ENCODE results near the gene PRSS1.
"Not testable (repeated sequence)": the region's sequence is repeated elsewhere in the genome, so short reads cannot be mapped to it uniquely, and the experiment has no call there.

The PRSS1 gene

GRCh38 chr7:142749218-142749993 is at the start of gene PRSS1:
Gene PRSS1, plus strand, starts transcription at chr7:142749472. Its CDS starts 13 bp downstream, at chr7:142749485.
- in situ Hi-C loops (cut with HindIII; ENCODE audit: low sequenced_read_pairs), result no loop called here
- no peak within 1 kb of the TSS for H3K4me3 ChIP-seq (ENCODE audit: low read depth, low read length)
- TF ChIP-seq CTCF (IDR thresholded peaks at IDR 0.05; ENCODE audit: low read depth, low read length), result no peak
- DNase-seq (ENCODE audit: low read depth, low spot score), result no peak

- H3K4me3 ChIP-seq (ENCODE audit: low read depth, low read length); in situ Hi-C loops (cut with HindIII; ENCODE audit: low sequenced_read_pairs); DNase-seq (ENCODE audit: low read depth, low spot score): not testable (repeated sequence)
Observed at GRCh38 chr7:142700935-142701334, 48.3 kb upstream of the PRSS1 start.

- no peak overlapping the region for H3K4me3 ChIP-seq (ENCODE audit: low read depth, low read length)
- DNase-seq (ENCODE audit: low read depth, low spot score), result no peak
- in situ Hi-C loops (cut with HindIII; ENCODE audit: low sequenced_read_pairs), result no loop called here
- no peak for TF ChIP-seq CTCF (IDR thresholded peaks at IDR 0.05; ENCODE audit: low read depth, low read length)
Observed at GRCh38 chr7:142703655-142704305, 45.5 kb upstream of the PRSS1 start.

GRCh38 chr7:142708726-142709125 is 40.5 kb upstream of the PRSS1 start:
- in situ Hi-C loops (cut with HindIII; ENCODE audit: low sequenced_read_pairs); DNase-seq (ENCODE audit: low read depth, low spot score); H3K4me3 ChIP-seq (ENCODE audit: low read depth, low read length): not testable (repeated sequence)

GRCh38 chr7:142709921-142710320 is 39.4 kb upstream of the PRSS1 start:
- in situ Hi-C loops (cut with HindIII; ENCODE audit: low sequenced_read_pairs), result no loop called here
- no peak for DNase-seq (ENCODE audit: low read depth, low spot score)
- no peak overlapping the region for H3K4me3 ChIP-seq (ENCODE audit: low read depth, low read length)
- no peak for TF ChIP-seq CTCF (IDR thresholded peaks at IDR 0.05; ENCODE audit: low read depth, low read length)

- no peak for TF ChIP-seq CTCF (IDR thresholded peaks at IDR 0.05; ENCODE audit: low read depth, low read length)
- in situ Hi-C loops (cut with HindIII; ENCODE audit: low sequenced_read_pairs), result no loop called here
Observed at GRCh38 chr7:142711196-142711595, 38.1 kb upstream of the PRSS1 start.

GRCh38 chr7:142711746-142712616 is 37.3 kb upstream of the PRSS1 start:
- peak; percentile 40 for DNase-seq (ENCODE audit: low read depth, low spot score)
- no peak overlapping the region for H3K4me3 ChIP-seq (ENCODE audit: low read depth, low read length)
- TF ChIP-seq CTCF (IDR thresholded peaks at IDR 0.05; ENCODE audit: low read depth, low read length), result peak; percentile 76
- in situ Hi-C loops (cut with HindIII; ENCODE audit: low sequenced_read_pairs), result no loop called here

More at GRCh38 chr7:142711196-142711595, 38.1 kb upstream of the PRSS1 start:
- DNase-seq (ENCODE audit: low read depth, low spot score), result no peak
- H3K4me3 ChIP-seq (ENCODE audit: low read depth, low read length), result no peak overlapping the region

All from astrocyte of the spinal cord (primary cell).